A204.1 (cell line): ENCODE results near the gene POLG2.
"Not testable (repeated sequence)": the region's sequence is repeated elsewhere in the genome, so short reads cannot be mapped to it uniquely, and the experiment has no call there.

Experiments
- FAIRE-seq: peaks from 2 replicates; lab custom pipeline; 2012; peaks lifted over from hg19 to GRCh38; lab: Jason Lieb, UNC

The POLG2 gene

DNA sequence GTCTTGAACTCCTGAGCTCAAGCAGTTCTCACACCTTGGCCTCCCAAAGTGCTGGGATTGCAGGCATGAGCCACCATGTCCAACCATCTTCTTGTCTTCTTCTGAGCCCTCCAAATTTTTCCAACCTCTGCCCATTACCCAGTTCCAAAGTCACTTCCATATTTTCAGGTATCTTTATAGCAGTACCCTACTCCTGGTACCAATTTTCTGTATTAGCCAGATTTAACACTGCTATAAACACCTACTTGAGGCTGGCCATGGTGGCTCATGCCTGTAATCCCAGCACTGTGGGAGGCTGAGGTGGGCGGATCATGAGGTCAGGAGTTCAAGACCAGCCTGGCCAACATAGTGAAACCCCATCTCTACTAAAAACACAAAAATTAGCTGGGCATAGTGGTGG is 57.3 kb downstream of the POLG2 start:
- FAIRE-seq = not testable (repeated sequence)

DNA sequence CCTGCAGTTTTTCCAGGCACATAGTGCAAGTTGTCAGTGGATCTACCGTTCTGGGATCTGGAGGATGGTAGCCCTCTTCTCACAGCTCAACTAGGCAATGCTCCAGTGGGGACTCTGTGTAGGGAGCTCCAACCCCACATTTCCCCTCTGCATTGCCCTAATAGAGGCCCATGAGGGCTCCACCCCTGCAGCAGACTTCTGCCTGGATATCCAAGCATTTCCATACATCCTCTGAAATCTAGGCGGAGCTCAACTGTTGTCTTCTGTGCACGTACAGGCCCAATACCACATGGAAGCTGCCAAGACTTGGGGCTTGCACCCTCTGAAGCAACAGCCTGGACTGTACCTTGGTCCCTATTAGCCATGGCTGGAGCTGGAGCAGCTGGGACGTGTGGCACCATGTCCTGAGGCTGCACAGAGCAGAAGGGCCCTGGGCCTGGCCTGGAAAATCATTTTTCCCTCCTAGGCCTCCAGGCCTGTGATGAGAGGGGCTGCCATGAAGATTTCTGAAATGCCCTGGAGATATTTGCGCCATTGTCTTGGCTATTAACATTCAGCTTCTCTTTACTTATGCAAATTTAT is 58.8 kb downstream of the POLG2 start:
- no peak for FAIRE-seq

DNA sequence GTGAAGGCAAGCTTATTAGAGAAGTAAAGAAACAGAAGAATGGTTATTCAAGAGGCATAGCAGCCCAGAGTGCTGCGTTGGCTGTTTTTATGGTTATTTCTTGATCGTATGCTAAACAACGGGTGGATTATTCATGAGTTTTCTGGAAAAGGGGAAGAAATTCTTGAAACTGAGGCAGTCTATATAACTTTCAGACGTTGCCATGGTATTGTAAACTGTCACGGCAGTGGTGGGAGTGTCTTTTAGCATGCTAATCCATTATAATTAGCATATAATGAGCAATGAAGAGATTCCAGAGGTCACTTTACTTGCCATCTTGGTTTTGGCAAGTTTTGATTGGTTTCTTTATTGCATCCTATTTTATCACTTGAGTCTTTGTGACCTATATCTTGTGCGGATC is 65.3 kb downstream of the POLG2 start:
- no peak for FAIRE-seq

DNA sequence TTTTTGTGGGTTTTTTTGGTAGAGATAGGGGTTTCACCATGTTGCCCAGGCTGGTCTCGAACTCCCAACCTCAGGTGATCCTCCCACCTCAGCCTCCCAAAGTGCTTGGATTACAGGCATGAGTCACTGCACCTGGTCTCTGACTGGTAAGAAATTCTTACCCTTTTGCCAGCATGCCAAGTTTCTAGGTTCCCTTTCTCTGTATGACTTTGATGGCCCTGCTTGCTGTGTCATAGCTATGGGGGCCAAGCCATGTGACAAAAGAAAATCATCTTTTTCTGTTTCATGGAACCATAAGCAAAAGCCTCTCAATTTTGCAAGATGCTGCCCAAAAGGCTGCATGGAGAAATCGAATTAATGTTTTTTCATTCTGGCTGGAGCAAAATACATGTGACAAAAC is 66.8 kb downstream of the POLG2 start:
- FAIRE-seq = not testable (repeated sequence)

DNA sequence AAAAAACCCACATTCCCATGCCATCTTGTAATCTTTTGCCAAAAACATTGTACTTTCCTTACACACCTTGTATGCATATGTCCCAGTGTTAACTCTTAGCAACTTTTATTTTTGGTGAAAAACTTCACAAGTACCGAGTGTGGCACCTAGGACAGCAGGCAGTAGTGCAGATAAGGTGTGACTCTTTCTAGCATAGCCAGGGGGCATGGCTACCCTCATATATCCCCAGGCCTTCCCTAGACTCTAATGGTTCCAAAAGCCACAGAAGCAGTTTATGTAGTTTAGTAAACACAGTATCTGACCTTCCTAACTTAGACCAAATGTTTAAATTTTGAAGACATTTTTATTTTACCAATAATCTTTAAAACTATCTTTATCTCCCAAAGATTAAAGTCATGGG is 68.4 kb downstream of the POLG2 start:
- FAIRE-seq = no peak
